Natural killer cell (primary cell): ENCODE measurements around the gene STK4. TPM values are rescaled to one million over a fixed set of nuclear protein-coding genes. Genes with fewer than 3 reads are reported as not detected.
A peak's percentile ranks its signal among the peaks of the same experiment; 100 is the strongest.

Experiments used
- ATAC-seq, 3 donors: fragments of 150-1000 bp in 2 of 3; fragments of 200-7000 bp in 1 of 3; cut with Tn5 transposase; 1 replicate in 1 of 3; 2 replicates in 2 of 3; pipeline ENCODE4 v1.10.0; 2021; ENCODE audit warnings: mild to moderate bottlenecking in 2 of 3, moderate library complexity in 2 of 3
- DNase-seq, 2 donors: peaks; one replicate each; pipeline versions ENCODE4 v3.0.0 to v3.0.0-alpha.2; 2013 to 2021; ENCODE audit warnings: mixed read lengths in 1 of 2
- H3K27ac ChIP-seq: one replicate; pipeline ENCODE4 v1.5.1; 2013; ENCODE audit warnings: mild to moderate bottlenecking, low read length
- H3K27me3 ChIP-seq: one replicate; pipeline ENCODE4 v1.6.1; 2013; ENCODE audit warnings: low read length; ENCODE audit not compliant: control insufficient read depth, insufficient read depth
- H3K36me3 ChIP-seq: one replicate; pipeline ENCODE4 v1.6.1; 2013; ENCODE audit warnings: low read length; ENCODE audit not compliant: control insufficient read depth, insufficient read depth
- H3K4me1 ChIP-seq: one replicate; pipeline ENCODE4 v1.6.1; 2013; ENCODE audit warnings: low read length; ENCODE audit not compliant: control insufficient read depth, insufficient read depth
- H3K4me3 ChIP-seq: one replicate; pipeline ENCODE4 v1.5.1; 2013; ENCODE audit warnings: low read length
- H3K9me3 ChIP-seq: one replicate; pipeline ENCODE4 v1.6.1; 2013; ENCODE audit warnings: low read length; ENCODE audit not compliant: control insufficient read depth, insufficient read depth
- H3K27ac Mint-ChIP-seq, 2 donors: one replicate each; pipeline ENCODE4 v1.8.0; 2022; ENCODE audit warnings: mild to moderate bottlenecking in 2 of 2, mixed read lengths in 2 of 2, moderate library complexity in 1 of 2
- H3K27me3 Mint-ChIP-seq, 2 donors: one replicate each; pipeline ENCODE4 v1.8.0; 2022; ENCODE audit warnings: low read depth in 2 of 2, mixed read lengths in 2 of 2
- H3K36me3 Mint-ChIP-seq: one replicate; pipeline ENCODE4 v1.8.0; 2022; ENCODE audit warnings: mixed read lengths
- H3K4me1 Mint-ChIP-seq, 2 donors: one replicate each; pipeline ENCODE4 v1.8.0; 2022; ENCODE audit warnings: mixed read lengths in 2 of 2
- H3K4me3 Mint-ChIP-seq: one replicate; pipeline ENCODE4 v1.8.0; 2022; ENCODE audit warnings: mild to moderate bottlenecking, moderate library complexity, mixed read lengths
- H3K9me3 Mint-ChIP-seq, 2 donors: one replicate each; pipeline ENCODE4 v1.8.0; 2022; ENCODE audit warnings: mixed read lengths in 2 of 2
- WGBS: methylation state at CpG from one replicate; pipeline ENCODE4 v1.1.7; 2013; ENCODE audit warnings: missing lambda C conversion rate; ENCODE audit not compliant: insufficient coverage; 5-methylcytosine and 5-hydroxymethylcytosine counted together
- intact Hi-C: fragments of 100-400 bp; cut with micrococcal nuclease; formaldehyde crosslinking; loops from one replicate; pipeline ENCODE4 v1.14.2; 2022
- total RNA-seq, 4 donors: library from RNA; stranded (reverse); fragments of 120-200 nt in 1 of 4; gene quantifications; one replicate each; pipeline versions ENCODE4 v1.2.3 to v1.2.4, GENCODE V29; 2013 to 2022
- TF ChIP-seq, protein P1 (sequence below): fragments of 200-600 bp; IDR thresholded peaks from one replicate; pipeline ENCODE4 v1.8.0; 2022; ENCODE audit warnings: antibody characterized with exemption

Gene STK4
- total RNA-seq, 3 donors from 2014 or later (not counting 1 experiment from before 2014, with no cell fraction given) = 351 to 394 (median 366) TPM

DNA sequence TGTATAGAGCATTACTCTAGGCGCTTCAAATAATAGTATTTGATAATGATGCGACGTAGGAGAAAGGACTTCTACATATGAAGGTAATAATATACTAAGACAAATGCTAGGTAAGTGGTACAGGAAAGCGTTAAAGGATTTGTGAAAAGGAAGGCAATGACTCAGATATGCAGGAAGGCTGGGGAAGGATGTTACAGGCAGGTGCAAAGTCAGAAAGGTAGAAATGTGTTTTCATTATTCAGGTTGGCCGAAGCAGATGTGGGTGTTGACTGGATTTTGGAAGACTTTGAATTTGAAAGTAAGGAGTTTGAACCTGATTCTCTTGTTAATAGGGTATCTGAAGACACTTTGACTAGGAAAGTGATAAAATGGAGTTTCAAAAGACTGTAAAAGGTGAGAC, 51.0 kb downstream of the STK4 start:
- H3K4me1 ChIP-seq = peaks cover 3% of the 10 kb centered on the region
- Mint-ChIP-seq H3K4me1 (peaks cover 60 to 65% of the 10 kb centered on the region in 2 donors), H3K9me3 (no peaks in the 10 kb centered on the region), H3K27me3 (no peaks in the 10 kb centered on the region), H3K4me3 (no peak overlapping the region), H3K36me3 (peaks cover 6% of the 10 kb centered on the region), H3K27ac (peak overlapping the region; percentile 34 to 47)
- no peaks in the 10 kb centered on the region for H3K9me3 ChIP-seq
- no peak for DNase-seq
- TF ChIP-seq, protein P1, sequence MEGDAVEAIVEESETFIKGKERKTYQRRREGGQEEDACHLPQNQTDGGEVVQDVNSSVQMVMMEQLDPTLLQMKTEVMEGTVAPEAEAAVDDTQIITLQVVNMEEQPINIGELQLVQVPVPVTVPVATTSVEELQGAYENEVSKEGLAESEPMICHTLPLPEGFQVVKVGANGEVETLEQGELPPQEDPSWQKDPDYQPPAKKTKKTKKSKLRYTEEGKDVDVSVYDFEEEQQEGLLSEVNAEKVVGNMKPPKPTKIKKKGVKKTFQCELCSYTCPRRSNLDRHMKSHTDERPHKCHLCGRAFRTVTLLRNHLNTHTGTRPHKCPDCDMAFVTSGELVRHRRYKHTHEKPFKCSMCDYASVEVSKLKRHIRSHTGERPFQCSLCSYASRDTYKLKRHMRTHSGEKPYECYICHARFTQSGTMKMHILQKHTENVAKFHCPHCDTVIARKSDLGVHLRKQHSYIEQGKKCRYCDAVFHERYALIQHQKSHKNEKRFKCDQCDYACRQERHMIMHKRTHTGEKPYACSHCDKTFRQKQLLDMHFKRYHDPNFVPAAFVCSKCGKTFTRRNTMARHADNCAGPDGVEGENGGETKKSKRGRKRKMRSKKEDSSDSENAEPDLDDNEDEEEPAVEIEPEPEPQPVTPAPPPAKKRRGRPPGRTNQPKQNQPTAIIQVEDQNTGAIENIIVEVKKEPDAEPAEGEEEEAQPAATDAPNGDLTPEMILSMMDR = no peak
- no peak overlapping the region for H3K4me3 ChIP-seq
- intact Hi-C loops = loop anchor here (10.0 kb wide), 1 partner anchor 132 kb away; the partner anchor contains the start of gene YWHAB
- ATAC-seq = no peak
- no peak overlapping the region for H3K27ac ChIP-seq
- 74% methylated on average over 5 of the region's 5 CpGs for WGBS
- H3K27me3 ChIP-seq = no peaks in the 10 kb centered on the region
- H3K36me3 ChIP-seq = peaks cover 77% of the 10 kb centered on the region

DNA sequence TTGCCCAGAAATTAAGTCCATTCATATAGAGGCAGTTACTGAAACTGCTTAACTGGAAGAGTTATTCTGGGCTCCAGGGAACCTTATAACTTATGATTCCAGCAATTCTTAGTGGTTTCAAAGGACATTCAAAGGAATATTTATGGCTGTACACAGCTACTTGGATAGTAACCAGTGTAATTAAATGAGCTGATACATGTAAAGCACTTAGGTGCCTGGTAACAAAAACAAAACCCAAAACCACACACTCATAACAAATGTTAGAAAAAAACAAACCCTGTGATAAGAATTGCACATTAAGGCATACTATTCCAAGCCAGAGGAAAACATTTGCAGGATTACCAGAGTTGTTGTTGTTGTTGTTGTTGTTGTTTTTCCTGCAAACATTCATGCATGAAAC, 51.5 kb downstream of the STK4 start:
- Mint-ChIP-seq H3K4me3 (no peak overlapping the region), H3K4me1 (peaks cover 62 to 71% of the 10 kb centered on the region in 2 donors), H3K36me3 (peaks cover 6% of the 10 kb centered on the region), H3K27ac (peak overlapping the region; percentile 34 to 47), H3K27me3 (no peaks in the 10 kb centered on the region), H3K9me3 (no peaks in the 10 kb centered on the region)
- H3K27ac ChIP-seq = no peak overlapping the region
- TF ChIP-seq, protein P1 = no peak
- no peaks in the 10 kb centered on the region for H3K27me3 ChIP-seq
- ATAC-seq = no peak
- no peak overlapping the region for H3K4me3 ChIP-seq
- H3K4me1 ChIP-seq = peaks cover 3% of the 10 kb centered on the region
- H3K9me3 ChIP-seq = no peaks in the 10 kb centered on the region
- H3K36me3 ChIP-seq = peaks cover 77% of the 10 kb centered on the region
- intact Hi-C loops = loop anchor here (10.0 kb wide), 1 partner anchor 133 kb away; the partner anchor contains the start of gene YWHAB
- DNase-seq = no peak

- TF ChIP-seq, protein P1 = no peak
- Mint-ChIP-seq H3K36me3 (peaks cover 6% of the 10 kb centered on the region), H3K27ac (peak overlapping the region; percentile 25 to 48), H3K4me3 (no peak overlapping the region), H3K27me3 (no peaks in the 10 kb centered on the region), H3K9me3 (no peaks in the 10 kb centered on the region), H3K4me1 (peaks cover 70 to 79% of the 10 kb centered on the region in 2 donors)
- Histone ChIP-seq H3K27ac (no peak overlapping the region), H3K4me1 (peaks cover 3% of the 10 kb centered on the region), H3K36me3 (peaks cover 71% of the 10 kb centered on the region), H3K9me3 (no peaks in the 10 kb centered on the region), H3K4me3 (no peak overlapping the region), H3K27me3 (no peaks in the 10 kb centered on the region)
- WGBS = 96% methylated on average over 3 of the region's 4 CpGs
- DNase-seq = no peak
- no peak for ATAC-seq
- intact Hi-C loops = loop anchor here (10.0 kb wide), 1 partner anchor 134 kb away; the partner anchor contains the start of gene YWHAB
Measured at GRCh38 chr20:45019027-45019761, 52.9 kb downstream of the STK4 start.
